ENCODE data around the gene C17orf113.

DNA sequence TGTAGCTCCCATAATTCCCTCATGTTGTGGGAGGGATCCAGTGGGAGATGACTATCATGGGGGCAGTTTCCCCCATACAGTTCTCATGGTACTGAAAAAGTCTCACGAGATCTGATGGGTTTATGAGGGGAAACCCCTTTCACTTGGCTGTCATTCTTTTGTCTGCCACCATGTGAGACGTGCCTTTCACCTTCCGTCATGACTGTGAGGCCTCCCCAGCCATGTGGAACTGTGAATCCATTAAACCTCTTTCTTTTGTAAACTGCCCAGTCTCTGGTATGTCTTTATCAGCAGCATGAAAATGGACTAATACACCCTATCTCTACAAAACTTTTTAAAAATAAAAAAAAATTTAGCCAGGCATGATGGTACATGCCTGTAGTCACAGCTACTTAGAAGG is 6.2 kb upstream of the C17orf113 start:
- TF ChIP-seq, protein P1, sequence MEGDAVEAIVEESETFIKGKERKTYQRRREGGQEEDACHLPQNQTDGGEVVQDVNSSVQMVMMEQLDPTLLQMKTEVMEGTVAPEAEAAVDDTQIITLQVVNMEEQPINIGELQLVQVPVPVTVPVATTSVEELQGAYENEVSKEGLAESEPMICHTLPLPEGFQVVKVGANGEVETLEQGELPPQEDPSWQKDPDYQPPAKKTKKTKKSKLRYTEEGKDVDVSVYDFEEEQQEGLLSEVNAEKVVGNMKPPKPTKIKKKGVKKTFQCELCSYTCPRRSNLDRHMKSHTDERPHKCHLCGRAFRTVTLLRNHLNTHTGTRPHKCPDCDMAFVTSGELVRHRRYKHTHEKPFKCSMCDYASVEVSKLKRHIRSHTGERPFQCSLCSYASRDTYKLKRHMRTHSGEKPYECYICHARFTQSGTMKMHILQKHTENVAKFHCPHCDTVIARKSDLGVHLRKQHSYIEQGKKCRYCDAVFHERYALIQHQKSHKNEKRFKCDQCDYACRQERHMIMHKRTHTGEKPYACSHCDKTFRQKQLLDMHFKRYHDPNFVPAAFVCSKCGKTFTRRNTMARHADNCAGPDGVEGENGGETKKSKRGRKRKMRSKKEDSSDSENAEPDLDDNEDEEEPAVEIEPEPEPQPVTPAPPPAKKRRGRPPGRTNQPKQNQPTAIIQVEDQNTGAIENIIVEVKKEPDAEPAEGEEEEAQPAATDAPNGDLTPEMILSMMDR (conservative IDR thresholded peaks at IDR 0.05; ENCODE audit: low read depth, low read length): no peak
- TF ChIP-seq RFX5 (IDR thresholded peaks at IDR 0.05; ENCODE audit: low read depth, low read length) (no peak), POLR2A (IDR thresholded peaks at IDR 0.05; ENCODE audit: low read depth, low read length) (no peak), CHD1 (IDR thresholded peaks at IDR 0.05; ENCODE audit: low read depth, low read length) (no peak), MAZ (IDR thresholded peaks at IDR 0.05; ENCODE audit: borderline replicate concordance, low read depth, low read length) (no peak), BHLHE40 (IDR thresholded peaks at IDR 0.05; ENCODE audit: low read depth, low read length) (no peak), RCOR1 (IDR thresholded peaks at IDR 0.05; ENCODE audit: insufficient replicate concordance, low read length) (no peak), CEBPB (IDR thresholded peaks at IDR 0.05; ENCODE audit: low read depth, low read length) (no peak), RAD21 (IDR thresholded peaks at IDR 0.05; ENCODE audit: low read length) (no peak)
- TF ChIP-seq, protein P2, sequence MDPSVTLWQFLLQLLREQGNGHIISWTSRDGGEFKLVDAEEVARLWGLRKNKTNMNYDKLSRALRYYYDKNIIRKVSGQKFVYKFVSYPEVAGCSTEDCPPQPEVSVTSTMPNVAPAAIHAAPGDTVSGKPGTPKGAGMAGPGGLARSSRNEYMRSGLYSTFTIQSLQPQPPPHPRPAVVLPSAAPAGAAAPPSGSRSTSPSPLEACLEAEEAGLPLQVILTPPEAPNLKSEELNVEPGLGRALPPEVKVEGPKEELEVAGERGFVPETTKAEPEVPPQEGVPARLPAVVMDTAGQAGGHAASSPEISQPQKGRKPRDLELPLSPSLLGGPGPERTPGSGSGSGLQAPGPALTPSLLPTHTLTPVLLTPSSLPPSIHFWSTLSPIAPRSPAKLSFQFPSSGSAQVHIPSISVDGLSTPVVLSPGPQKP (IDR thresholded peaks at IDR 0.05; ENCODE audit: borderline replicate concordance, low read depth, low read length): no peak

All from IMR-90 (cell line).